HEK293 (cell line): ENCODE results near the gene COX19.
"Not testable (repeated sequence)": the region's sequence is repeated elsewhere in the genome, so short reads cannot be mapped to it uniquely, and the experiment has no call there.

Experiments
- KLF1 ChIP-seq: fragments of 450-650 bp; formaldehyde crosslinking; IDR thresholded peaks from 2 replicates; pipeline ENCODE4 v1.5.1; 2016; ENCODE audit warnings: missing biosample characterization, missing genetic modification characterization
- ZBTB1 ChIP-seq: fragments of 450-650 bp; formaldehyde crosslinking; IDR thresholded peaks from 2 replicates; pipeline ENCODE4 v1.5.1; 2016; ENCODE audit warnings: missing biosample characterization, missing genetic modification characterization
- ZNF146 ChIP-seq: fragments of 450-650 bp; formaldehyde crosslinking; IDR thresholded peaks from 2 replicates; pipeline ENCODE4 v1.5.1; 2016; ENCODE audit warnings: missing biosample characterization, missing genetic modification characterization
- ZNF155 ChIP-seq: fragments of 450-650 bp; formaldehyde crosslinking; IDR thresholded peaks from 2 replicates; pipeline ENCODE4 v1.5.1; 2016; ENCODE audit warnings: missing biosample characterization, missing genetic modification characterization
- ZNF175 ChIP-seq: fragments of 450-650 bp; formaldehyde crosslinking; IDR thresholded peaks from 2 replicates; pipeline ENCODE4 v1.5.1; 2016; ENCODE audit warnings: missing biosample characterization, missing genetic modification characterization
- ZNF302 ChIP-seq: fragments of 450-650 bp; formaldehyde crosslinking; IDR thresholded peaks from 2 replicates; pipeline ENCODE4 v1.5.1; 2016; ENCODE audit warnings: missing biosample characterization, missing genetic modification characterization, low read depth
- ZNF311 ChIP-seq: fragments of 450-650 bp; formaldehyde crosslinking; IDR thresholded peaks from 2 replicates; pipeline ENCODE4 v1.5.1; 2017; ENCODE audit warnings: missing biosample characterization, missing genetic modification characterization, borderline replicate concordance
- ZNF558 ChIP-seq: fragments of 450-650 bp; formaldehyde crosslinking; IDR thresholded peaks from 2 replicates; pipeline ENCODE4 v1.5.1; 2016; ENCODE audit warnings: missing biosample characterization, missing genetic modification characterization
- TF ChIP-seq, protein P1 (sequence below): fragments of 450-650 bp; formaldehyde crosslinking; IDR thresholded peaks from 2 replicates; pipeline ENCODE4 v1.5.1; 2016; ENCODE audit warnings: missing biosample characterization, missing genetic modification characterization
- TF ChIP-seq, protein P2 (sequence below): fragments of 450-650 bp; formaldehyde crosslinking; IDR thresholded peaks from 2 replicates; pipeline ENCODE4 v1.5.1; 2016; ENCODE audit warnings: missing biosample characterization, missing genetic modification characterization
- TF ChIP-seq, protein P3 (sequence below): fragments of 450-650 bp; formaldehyde crosslinking; IDR thresholded peaks from 2 replicates; pipeline ENCODE4 v1.5.1; 2016; ENCODE audit warnings: missing biosample characterization, missing genetic modification characterization
- TF ChIP-seq, protein P4 (sequence below): fragments of 450-650 bp; formaldehyde crosslinking; IDR thresholded peaks from 2 replicates; pipeline ENCODE4 v1.5.1; 2016; ENCODE audit warnings: missing biosample characterization, missing genetic modification characterization, borderline replicate concordance

DNA sequence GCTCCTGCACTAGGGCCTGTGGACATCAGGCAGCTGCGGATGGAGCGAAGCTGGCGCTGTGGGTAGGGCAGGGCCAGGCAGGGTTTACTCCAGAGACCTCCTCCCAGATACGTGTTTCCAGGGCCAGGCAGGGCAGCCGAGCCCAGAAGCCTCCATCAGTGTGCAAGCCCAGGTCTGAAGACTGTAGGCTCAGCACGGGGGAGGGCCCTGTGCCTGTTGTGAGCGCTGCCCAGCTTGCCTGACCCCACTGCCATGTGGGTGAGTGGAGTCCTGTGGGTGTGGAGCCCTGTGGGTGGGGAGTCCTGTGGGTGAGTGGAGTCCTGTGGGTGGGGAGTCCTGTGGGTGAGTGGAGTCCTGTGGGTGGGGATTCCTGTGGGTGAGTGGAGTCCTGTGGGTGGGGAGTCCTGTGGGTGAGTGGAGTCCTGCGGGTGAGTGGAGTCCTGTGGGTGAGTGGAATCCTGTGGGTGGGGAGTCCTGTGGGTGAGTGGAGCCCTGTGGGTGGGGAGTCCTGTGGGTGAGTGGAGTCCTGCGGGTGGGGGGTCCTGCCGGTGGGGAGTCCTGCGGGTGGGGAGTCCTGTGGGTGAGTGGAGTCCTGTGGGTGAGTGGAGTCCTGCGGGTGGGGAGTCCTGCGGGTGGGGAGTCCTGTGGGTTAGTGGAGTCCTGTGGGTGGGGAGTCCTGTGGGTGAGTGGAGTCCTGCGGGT is 25.9 kb upstream of the COX19 start:
- TF ChIP-seq, protein P1, sequence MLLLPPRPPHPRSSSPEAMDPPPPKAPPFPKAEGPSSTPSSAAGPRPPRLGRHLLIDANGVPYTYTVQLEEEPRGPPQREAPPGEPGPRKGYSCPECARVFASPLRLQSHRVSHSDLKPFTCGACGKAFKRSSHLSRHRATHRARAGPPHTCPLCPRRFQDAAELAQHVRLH (tag by site-specific recombination), result not testable (repeated sequence)
- not testable (repeated sequence) for TF ChIP-seq ZNF146 (tag by site-specific recombination); ZBTB1 (tag by site-specific recombination); ZNF155; ZNF302; ZNF558 (tag by site-specific recombination); ZNF175 (tag by site-specific recombination); ZNF311 (tag by site-specific recombination); KLF1
- TF ChIP-seq, protein P2, sequence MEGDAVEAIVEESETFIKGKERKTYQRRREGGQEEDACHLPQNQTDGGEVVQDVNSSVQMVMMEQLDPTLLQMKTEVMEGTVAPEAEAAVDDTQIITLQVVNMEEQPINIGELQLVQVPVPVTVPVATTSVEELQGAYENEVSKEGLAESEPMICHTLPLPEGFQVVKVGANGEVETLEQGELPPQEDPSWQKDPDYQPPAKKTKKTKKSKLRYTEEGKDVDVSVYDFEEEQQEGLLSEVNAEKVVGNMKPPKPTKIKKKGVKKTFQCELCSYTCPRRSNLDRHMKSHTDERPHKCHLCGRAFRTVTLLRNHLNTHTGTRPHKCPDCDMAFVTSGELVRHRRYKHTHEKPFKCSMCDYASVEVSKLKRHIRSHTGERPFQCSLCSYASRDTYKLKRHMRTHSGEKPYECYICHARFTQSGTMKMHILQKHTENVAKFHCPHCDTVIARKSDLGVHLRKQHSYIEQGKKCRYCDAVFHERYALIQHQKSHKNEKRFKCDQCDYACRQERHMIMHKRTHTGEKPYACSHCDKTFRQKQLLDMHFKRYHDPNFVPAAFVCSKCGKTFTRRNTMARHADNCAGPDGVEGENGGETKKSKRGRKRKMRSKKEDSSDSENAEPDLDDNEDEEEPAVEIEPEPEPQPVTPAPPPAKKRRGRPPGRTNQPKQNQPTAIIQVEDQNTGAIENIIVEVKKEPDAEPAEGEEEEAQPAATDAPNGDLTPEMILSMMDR (tag by site-specific recombination), result not testable (repeated sequence)
- TF ChIP-seq, protein P3, sequence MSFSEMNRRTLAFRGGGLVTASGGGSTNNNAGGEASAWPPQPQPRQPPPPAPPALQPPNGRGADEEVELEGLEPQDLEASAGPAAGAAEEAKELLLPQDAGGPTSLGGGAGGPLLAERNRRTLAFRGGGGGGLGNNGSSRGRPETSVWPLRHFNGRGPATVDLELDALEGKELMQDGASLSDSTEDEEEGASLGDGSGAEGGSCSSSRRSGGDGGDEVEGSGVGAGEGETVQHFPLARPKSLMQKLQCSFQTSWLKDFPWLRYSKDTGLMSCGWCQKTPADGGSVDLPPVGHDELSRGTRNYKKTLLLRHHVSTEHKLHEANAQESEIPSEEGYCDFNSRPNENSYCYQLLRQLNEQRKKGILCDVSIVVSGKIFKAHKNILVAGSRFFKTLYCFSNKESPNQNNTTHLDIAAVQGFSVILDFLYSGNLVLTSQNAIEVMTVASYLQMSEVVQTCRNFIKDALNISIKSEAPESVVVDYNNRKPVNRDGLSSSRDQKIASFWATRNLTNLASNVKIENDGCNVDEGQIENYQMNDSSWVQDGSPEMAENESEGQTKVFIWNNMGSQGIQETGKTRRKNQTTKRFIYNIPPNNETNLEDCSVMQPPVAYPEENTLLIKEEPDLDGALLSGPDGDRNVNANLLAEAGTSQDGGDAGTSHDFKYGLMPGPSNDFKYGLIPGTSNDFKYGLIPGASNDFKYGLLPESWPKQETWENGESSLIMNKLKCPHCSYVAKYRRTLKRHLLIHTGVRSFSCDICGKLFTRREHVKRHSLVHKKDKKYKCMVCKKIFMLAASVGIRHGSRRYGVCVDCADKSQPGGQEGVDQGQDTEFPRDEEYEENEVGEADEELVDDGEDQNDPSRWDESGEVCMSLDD (tag by site-specific recombination), result not testable (repeated sequence)
- TF ChIP-seq, protein P4, sequence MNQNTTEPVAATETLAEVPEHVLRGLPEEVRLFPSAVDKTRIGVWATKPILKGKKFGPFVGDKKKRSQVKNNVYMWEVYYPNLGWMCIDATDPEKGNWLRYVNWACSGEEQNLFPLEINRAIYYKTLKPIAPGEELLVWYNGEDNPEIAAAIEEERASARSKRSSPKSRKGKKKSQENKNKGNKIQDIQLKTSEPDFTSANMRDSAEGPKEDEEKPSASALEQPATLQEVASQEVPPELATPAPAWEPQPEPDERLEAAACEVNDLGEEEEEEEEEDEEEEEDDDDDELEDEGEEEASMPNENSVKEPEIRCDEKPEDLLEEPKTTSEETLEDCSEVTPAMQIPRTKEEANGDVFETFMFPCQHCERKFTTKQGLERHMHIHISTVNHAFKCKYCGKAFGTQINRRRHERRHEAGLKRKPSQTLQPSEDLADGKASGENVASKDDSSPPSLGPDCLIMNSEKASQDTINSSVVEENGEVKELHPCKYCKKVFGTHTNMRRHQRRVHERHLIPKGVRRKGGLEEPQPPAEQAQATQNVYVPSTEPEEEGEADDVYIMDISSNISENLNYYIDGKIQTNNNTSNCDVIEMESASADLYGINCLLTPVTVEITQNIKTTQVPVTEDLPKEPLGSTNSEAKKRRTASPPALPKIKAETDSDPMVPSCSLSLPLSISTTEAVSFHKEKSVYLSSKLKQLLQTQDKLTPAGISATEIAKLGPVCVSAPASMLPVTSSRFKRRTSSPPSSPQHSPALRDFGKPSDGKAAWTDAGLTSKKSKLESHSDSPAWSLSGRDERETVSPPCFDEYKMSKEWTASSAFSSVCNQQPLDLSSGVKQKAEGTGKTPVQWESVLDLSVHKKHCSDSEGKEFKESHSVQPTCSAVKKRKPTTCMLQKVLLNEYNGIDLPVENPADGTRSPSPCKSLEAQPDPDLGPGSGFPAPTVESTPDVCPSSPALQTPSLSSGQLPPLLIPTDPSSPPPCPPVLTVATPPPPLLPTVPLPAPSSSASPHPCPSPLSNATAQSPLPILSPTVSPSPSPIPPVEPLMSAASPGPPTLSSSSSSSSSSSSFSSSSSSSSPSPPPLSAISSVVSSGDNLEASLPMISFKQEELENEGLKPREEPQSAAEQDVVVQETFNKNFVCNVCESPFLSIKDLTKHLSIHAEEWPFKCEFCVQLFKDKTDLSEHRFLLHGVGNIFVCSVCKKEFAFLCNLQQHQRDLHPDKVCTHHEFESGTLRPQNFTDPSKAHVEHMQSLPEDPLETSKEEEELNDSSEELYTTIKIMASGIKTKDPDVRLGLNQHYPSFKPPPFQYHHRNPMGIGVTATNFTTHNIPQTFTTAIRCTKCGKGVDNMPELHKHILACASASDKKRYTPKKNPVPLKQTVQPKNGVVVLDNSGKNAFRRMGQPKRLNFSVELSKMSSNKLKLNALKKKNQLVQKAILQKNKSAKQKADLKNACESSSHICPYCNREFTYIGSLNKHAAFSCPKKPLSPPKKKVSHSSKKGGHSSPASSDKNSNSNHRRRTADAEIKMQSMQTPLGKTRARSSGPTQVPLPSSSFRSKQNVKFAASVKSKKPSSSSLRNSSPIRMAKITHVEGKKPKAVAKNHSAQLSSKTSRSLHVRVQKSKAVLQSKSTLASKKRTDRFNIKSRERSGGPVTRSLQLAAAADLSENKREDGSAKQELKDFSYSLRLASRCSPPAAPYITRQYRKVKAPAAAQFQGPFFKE (tag by site-specific recombination), result not testable (repeated sequence)
